HG02870 (cell line): ENCODE data around the gene CLNK.
A peak's percentile ranks its signal among the peaks of the same experiment; 100 is the strongest.

Experiments
- ATAC-seq: cut with Tn5 transposase; IDR thresholded peaks from one replicate; pipeline ENCODE4 v1.9.1; 2021; ENCODE audit warnings: mild to moderate bottlenecking, moderate library complexity; ENCODE audit not compliant: unreplicated experiment

CLNK gene

GRCh38 chr4:10664408-10664807 is 20.2 kb downstream of the CLNK start:
- no peak for ATAC-seq

GRCh38 chr4:10662937-10663336 is 21.6 kb downstream of the CLNK start:
- ATAC-seq, result no peak

- no peak for ATAC-seq
These were observed 23.5 kb downstream of the CLNK start for GRCh38 chr4:10661047-10661446.

- ATAC-seq, result no peak
These were observed 25.3 kb downstream of the CLNK start for GRCh38 chr4:10659251-10659650.

- no peak for ATAC-seq
These were observed 27.6 kb downstream of the CLNK start for GRCh38 chr4:10656988-10657387.

- ATAC-seq, result no peak
These were observed 28.1 kb downstream of the CLNK start for GRCh38 chr4:10656420-10656819.

- no peak for ATAC-seq
These were observed 28.6 kb downstream of the CLNK start for GRCh38 chr4:10655968-10656367.

- ATAC-seq, result no peak
These were observed 36.1 kb downstream of the CLNK start for GRCh38 chr4:10648479-10648878.

GRCh38 chr4:10647846-10648245 is 36.7 kb downstream of the CLNK start:
- no peak for ATAC-seq

GRCh38 chr4:10643600-10644425 is 40.8 kb downstream of the CLNK start:
- ATAC-seq, result no peak

- no peak for ATAC-seq
These were observed 43.9 kb downstream of the CLNK start for GRCh38 chr4:10640561-10641201.

- no peak for ATAC-seq
These were observed 44.9 kb downstream of the CLNK start for GRCh38 chr4:10639664-10640063.

GRCh38 chr4:10639100-10639499 is 45.5 kb downstream of the CLNK start:
- ATAC-seq, result no peak

GRCh38 chr4:10635091-10635490 is 49.5 kb downstream of the CLNK start:
- no peak for ATAC-seq

GRCh38 chr4:10629394-10629793 is 55.2 kb downstream of the CLNK start:
- ATAC-seq, result peak; percentile 64

- ATAC-seq, result no peak
These were observed 59.4 kb downstream of the CLNK start for GRCh38 chr4:10625131-10625530.

- ATAC-seq, result no peak
These were observed 60.7 kb downstream of the CLNK start for GRCh38 chr4:10623862-10624261.

- ATAC-seq, result no peak
These were observed 61.3 kb downstream of the CLNK start for GRCh38 chr4:10623241-10623640.

GRCh38 chr4:10622728-10623127 is 61.8 kb downstream of the CLNK start:
- peak; percentile 76 for ATAC-seq

GRCh38 chr4:10620935-10621488 is 63.6 kb downstream of the CLNK start:
- no peak for ATAC-seq

GRCh38 chr4:10619855-10620254 is 64.7 kb downstream of the CLNK start:
- no peak for ATAC-seq

- ATAC-seq, result no peak
These were observed 65.3 kb downstream of the CLNK start for GRCh38 chr4:10619220-10619619.
